D721Med (cell line): Measurements from ENCODE around the gene SULT1B1.

ENCODE experiments used
- DNase-seq: peaks from one replicate; pipeline ENCODE4 v3.0.0; 2011; ENCODE audit warnings: low spot score; ENCODE audit not compliant: insufficient read length
- FAIRE-seq: peaks from 2 replicates; lab custom pipeline; 2011; peaks lifted over from hg19 to GRCh38; lab: Jason Lieb, UNC
- CTCF ChIP-seq: IDR thresholded peaks from 2 replicates; pipeline ENCODE4 v1.5.1; 2012; ENCODE audit warnings: mild to moderate bottlenecking, control low read depth; ENCODE audit not compliant: insufficient read depth; ENCODE audit errors: missing control alignments

SULT1B1 gene

GRCh38 chr4:69750346-69750745, 10.1 kb downstream of the SULT1B1 start:
- DNase-seq (no peak), FAIRE-seq (peak; percentile 29)
- TF ChIP-seq CTCF: no peak

GRCh38 chr4:69749771-69750170, 10.6 kb downstream of the SULT1B1 start:
- FAIRE-seq (no peak), DNase-seq (no peak)
- TF ChIP-seq CTCF: no peak

- no peak for DNase-seq
- no peak for TF ChIP-seq CTCF
- no peak for FAIRE-seq
Observed at GRCh38 chr4:69748173-69748572, 12.2 kb downstream of the SULT1B1 start.

- TF ChIP-seq CTCF: no peak
- FAIRE-seq (no peak), DNase-seq (no peak)
Observed at GRCh38 chr4:69744157-69744478, 16.3 kb downstream of the SULT1B1 start.

GRCh38 chr4:69743476-69744156, 16.8 kb downstream of the SULT1B1 start:
- no peak for TF ChIP-seq CTCF
- DNase-seq (no peak), FAIRE-seq (no peak)

GRCh38 chr4:69742596-69742995, 17.8 kb downstream of the SULT1B1 start:
- FAIRE-seq: no peak
- DNase-seq: no peak
- no peak for TF ChIP-seq CTCF

GRCh38 chr4:69738872-69739271, 21.5 kb downstream of the SULT1B1 start:
- no peak for TF ChIP-seq CTCF
- no peak for FAIRE-seq
- no peak for DNase-seq
